ENCODE results near the gene CTXND1.

The CTXND1 gene

DNA sequence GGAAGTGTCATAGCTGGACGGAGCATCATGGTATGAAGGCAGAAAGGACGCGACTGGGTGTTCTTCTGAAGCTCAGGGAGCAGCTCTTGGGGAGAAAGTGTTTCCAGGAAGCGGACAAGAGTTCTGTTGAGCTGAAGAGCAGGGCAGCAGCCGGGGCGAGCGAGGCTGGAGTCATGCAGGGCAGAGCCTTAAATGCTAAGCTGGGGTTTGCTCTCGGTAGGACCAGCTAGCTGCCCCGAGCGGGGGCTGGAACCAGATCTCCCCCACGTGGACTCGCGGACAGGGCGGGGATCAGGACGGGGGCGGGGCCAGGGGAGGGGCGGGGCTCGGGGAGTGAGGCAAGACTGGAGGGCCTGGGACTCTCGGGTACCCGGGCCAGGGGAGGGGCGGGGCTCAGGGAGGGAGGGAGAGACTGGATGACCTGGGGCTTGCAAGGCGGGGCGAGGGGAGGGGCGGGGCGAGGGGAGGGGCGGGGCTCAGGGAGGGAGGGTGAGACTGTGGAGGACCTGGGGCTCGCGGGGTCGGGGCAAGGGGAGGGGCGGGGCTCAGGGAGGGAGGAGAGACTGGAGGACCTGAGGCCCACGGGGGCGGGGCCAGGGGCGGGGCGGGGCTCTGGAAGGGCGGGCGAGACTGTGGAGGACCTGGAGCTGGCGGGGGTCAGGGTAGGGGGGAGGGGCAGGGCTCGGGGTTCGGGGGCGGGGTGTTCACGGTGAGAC is 99.7 kb downstream of the CTXND1 start:
- Histone ChIP-seq H3K9ac (ENCODE audit: low read depth, low read length, poor library complexity, severe bottlenecking) (peak overlapping the region; percentile 80), H3K4me1 (ENCODE audit: insufficient read depth, low read length, poor library complexity, severe bottlenecking) (peaks cover 34% of the 10 kb centered on the region), H3K9me2 (replicated peaks; ENCODE audit: low read depth, low read length) (no peaks in the 10 kb centered on the region), H3F3A (ENCODE audit: low read depth) (no peaks in the 10 kb centered on the region), H3K9me3 (ENCODE audit: insufficient read depth, low read depth, low read length) (no peaks in the 10 kb centered on the region), H3K4me2 (ENCODE audit: low read depth, low read length, poor library complexity, severe bottlenecking) (peak overlapping the region; percentile 83), H3K36me3 (ENCODE audit: insufficient read depth, low read length) (no peaks in the 10 kb centered on the region), H3K27me3 (ENCODE audit: insufficient read depth, low read length, poor library complexity, severe bottlenecking) (no peaks in the 10 kb centered on the region), H4K20me1 (ENCODE audit: insufficient read depth, low read length, poor library complexity, severe bottlenecking) (no peaks in the 10 kb centered on the region), H3K79me2 (ENCODE audit: insufficient read depth, low read length) (peaks cover 23% of the 10 kb centered on the region), H2AFZ (ENCODE audit: low read length) (peak overlapping the region; percentile 89), H3K4me3 (ENCODE audit: low read length, poor library complexity, severe bottlenecking) (peak overlapping the region; percentile 75)
- TF ChIP-seq, protein P1, sequence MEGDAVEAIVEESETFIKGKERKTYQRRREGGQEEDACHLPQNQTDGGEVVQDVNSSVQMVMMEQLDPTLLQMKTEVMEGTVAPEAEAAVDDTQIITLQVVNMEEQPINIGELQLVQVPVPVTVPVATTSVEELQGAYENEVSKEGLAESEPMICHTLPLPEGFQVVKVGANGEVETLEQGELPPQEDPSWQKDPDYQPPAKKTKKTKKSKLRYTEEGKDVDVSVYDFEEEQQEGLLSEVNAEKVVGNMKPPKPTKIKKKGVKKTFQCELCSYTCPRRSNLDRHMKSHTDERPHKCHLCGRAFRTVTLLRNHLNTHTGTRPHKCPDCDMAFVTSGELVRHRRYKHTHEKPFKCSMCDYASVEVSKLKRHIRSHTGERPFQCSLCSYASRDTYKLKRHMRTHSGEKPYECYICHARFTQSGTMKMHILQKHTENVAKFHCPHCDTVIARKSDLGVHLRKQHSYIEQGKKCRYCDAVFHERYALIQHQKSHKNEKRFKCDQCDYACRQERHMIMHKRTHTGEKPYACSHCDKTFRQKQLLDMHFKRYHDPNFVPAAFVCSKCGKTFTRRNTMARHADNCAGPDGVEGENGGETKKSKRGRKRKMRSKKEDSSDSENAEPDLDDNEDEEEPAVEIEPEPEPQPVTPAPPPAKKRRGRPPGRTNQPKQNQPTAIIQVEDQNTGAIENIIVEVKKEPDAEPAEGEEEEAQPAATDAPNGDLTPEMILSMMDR (conservative IDR thresholded peaks at IDR 0.05; ENCODE audit: low read length): no peak
- TF ChIP-seq EZH2phosphoT487 (IDR thresholded peaks at IDR 0.05; ENCODE audit: borderline replicate concordance): no peak

DNA sequence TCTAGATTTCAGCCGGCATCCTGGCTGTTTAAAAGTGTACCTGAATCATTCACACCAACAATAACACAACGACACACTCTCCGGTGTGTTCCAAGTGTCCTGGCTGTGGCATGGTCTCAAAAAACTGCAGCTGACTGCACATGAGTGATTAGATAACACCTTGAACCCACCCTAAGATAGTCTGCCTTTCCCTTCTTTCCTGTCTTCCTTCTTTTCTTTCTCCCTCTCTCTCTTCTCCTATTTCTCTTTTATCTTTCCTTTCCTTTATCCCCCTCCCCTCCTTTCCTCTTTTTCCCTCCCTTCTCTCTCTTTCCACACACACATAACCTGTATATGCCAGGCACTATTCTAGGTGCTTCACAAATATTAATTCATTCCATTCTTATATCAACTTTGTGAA is 100.4 kb downstream of the CTXND1 start:
- Histone ChIP-seq H3K79me2 (ENCODE audit: insufficient read depth, low read length) (peaks cover 23% of the 10 kb centered on the region), H3K4me3 (ENCODE audit: low read length, poor library complexity, severe bottlenecking) (peak overlapping the region; percentile 73), H4K20me1 (ENCODE audit: insufficient read depth, low read length, poor library complexity, severe bottlenecking) (no peaks in the 10 kb centered on the region), H3K9me2 (replicated peaks; ENCODE audit: low read depth, low read length) (no peaks in the 10 kb centered on the region), H3K36me3 (ENCODE audit: insufficient read depth, low read length) (no peaks in the 10 kb centered on the region), H3K27me3 (ENCODE audit: insufficient read depth, low read length, poor library complexity, severe bottlenecking) (no peaks in the 10 kb centered on the region), H2AFZ (ENCODE audit: low read length) (peak overlapping the region; percentile 89), H3K9ac (ENCODE audit: low read depth, low read length, poor library complexity, severe bottlenecking) (peak overlapping the region; percentile 50), H3K4me2 (ENCODE audit: low read depth, low read length, poor library complexity, severe bottlenecking) (peak overlapping the region; percentile 83), H3F3A (ENCODE audit: low read depth) (no peaks in the 10 kb centered on the region), H3K4me1 (ENCODE audit: insufficient read depth, low read length, poor library complexity, severe bottlenecking) (peaks cover 26% of the 10 kb centered on the region), H3K9me3 (ENCODE audit: insufficient read depth, low read depth, low read length) (no peaks in the 10 kb centered on the region)
- TF ChIP-seq EZH2phosphoT487 (IDR thresholded peaks at IDR 0.05; ENCODE audit: borderline replicate concordance): no peak
- TF ChIP-seq, protein P1 (conservative IDR thresholded peaks at IDR 0.05; ENCODE audit: low read length): no peak

DNA sequence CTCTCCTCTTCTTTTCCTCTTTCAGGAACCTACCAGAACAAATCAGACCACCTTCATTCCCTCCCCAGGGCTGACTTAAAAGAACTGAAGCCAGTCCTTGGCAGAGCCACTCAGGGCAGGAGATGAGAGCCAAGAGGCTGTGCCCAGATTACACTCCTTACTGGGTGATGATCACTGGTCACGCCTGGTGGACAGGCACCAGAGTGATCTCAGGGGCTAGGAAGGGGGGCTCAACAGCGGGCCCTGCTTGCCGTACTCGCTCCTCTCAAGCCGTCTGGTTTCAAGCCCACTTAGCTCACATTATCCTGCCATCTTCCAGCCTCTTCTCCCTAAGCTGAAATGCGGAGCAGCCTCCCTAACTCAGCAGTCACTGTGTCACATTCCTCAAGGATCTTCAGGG is 100.9 kb downstream of the CTXND1 start:
- H3K9me2 ChIP-seq (replicated peaks; ENCODE audit: low read depth, low read length): no peaks in the 10 kb centered on the region
- H3F3A ChIP-seq (ENCODE audit: low read depth): no peaks in the 10 kb centered on the region
- no peak overlapping the region for H2AFZ ChIP-seq (ENCODE audit: low read length)
- no peaks in the 10 kb centered on the region for H3K9me3 ChIP-seq (ENCODE audit: insufficient read depth, low read depth, low read length)
- no peak overlapping the region for H3K9ac ChIP-seq (ENCODE audit: low read depth, low read length, poor library complexity, severe bottlenecking)
- no peaks in the 10 kb centered on the region for H4K20me1 ChIP-seq (ENCODE audit: insufficient read depth, low read length, poor library complexity, severe bottlenecking)
- H3K4me1 ChIP-seq (ENCODE audit: insufficient read depth, low read length, poor library complexity, severe bottlenecking): peaks cover 24% of the 10 kb centered on the region
- H3K4me2 ChIP-seq (ENCODE audit: low read depth, low read length, poor library complexity, severe bottlenecking): no peak overlapping the region
- TF ChIP-seq, protein P1 (conservative IDR thresholded peaks at IDR 0.05; ENCODE audit: low read length): no peak
- no peak for TF ChIP-seq EZH2phosphoT487 (IDR thresholded peaks at IDR 0.05; ENCODE audit: borderline replicate concordance)
- H3K36me3 ChIP-seq (ENCODE audit: insufficient read depth, low read length): no peaks in the 10 kb centered on the region
- H3K79me2 ChIP-seq (ENCODE audit: insufficient read depth, low read length): peaks cover 23% of the 10 kb centered on the region
- H3K27me3 ChIP-seq (ENCODE audit: insufficient read depth, low read length, poor library complexity, severe bottlenecking): no peaks in the 10 kb centered on the region
- no peak overlapping the region for H3K4me3 ChIP-seq (ENCODE audit: low read length, poor library complexity, severe bottlenecking)

Measured in Loucy (cell line).